ENCODE data around the gene PHEX. TPM values are rescaled to one million over a fixed set of nuclear protein-coding genes. Genes with fewer than 3 reads are reported as not detected.

PHEX gene
- total RNA-seq, 1 experiment from 2014 or later, result 0.89 TPM

GRCh38 chrX:22015139-22015750 is 16.9 kb upstream of the PHEX start:
- no peak overlapping the region for H3K4me3 Mint-ChIP-seq (ENCODE audit: unreplicated experiment)
- no peaks in the 10 kb centered on the region for H3K36me3 Mint-ChIP-seq (ENCODE audit: insufficient read depth, unreplicated experiment)
- no TSS peak for BruUV-seq (replicated peaks)
- H3K27ac Mint-ChIP-seq (ENCODE audit: low read depth, unreplicated experiment), result no peak overlapping the region
- no peaks in the 10 kb centered on the region for H3K4me1 Mint-ChIP-seq (ENCODE audit: insufficient read depth, unreplicated experiment)
- CTCF ChIA-PET, result interaction anchor here (0.5 to 0.6 kb wide), 2 partner anchors 17 to 1492 kb away, joined by 3 read pairs; no protein-coding TSS in a partner anchor
- POLR2A ChIA-PET, result no interaction called here
- H3K9me3 Mint-ChIP-seq (ENCODE audit: unreplicated experiment), result no peaks in the 10 kb centered on the region
- intact Hi-C loops (cut with micrococcal nuclease), result no loop called here
- no peak for TF ChIP-seq CTCF (IDR thresholded peaks at IDR 0.05; ENCODE audit: unreplicated experiment)
- DNase-seq (ENCODE audit: unreplicated experiment), result no peak
- H3K27me3 Mint-ChIP-seq (ENCODE audit: insufficient read depth, unreplicated experiment), result peaks cover 72% of the 10 kb centered on the region

GRCh38 chrX:22021751-22022324 is 10.3 kb upstream of the PHEX start:
- H3K27me3 Mint-ChIP-seq (ENCODE audit: insufficient read depth, unreplicated experiment), result peaks cover 52% of the 10 kb centered on the region
- no TSS peak for BruUV-seq (replicated peaks)
- ChIA-PET CTCF (interaction anchor here (0.9 to 1.0 kb wide), 2 partner anchors 13 to 205 kb away, joined by 3 read pairs; no protein-coding TSS in a partner anchor), POLR2A (no interaction called here)
- H3K27ac Mint-ChIP-seq (ENCODE audit: low read depth, unreplicated experiment), result no peak overlapping the region
- DNase-seq (ENCODE audit: unreplicated experiment), result no peak
- no peaks in the 10 kb centered on the region for H3K36me3 Mint-ChIP-seq (ENCODE audit: insufficient read depth, unreplicated experiment)
- TF ChIP-seq CTCF (IDR thresholded peaks at IDR 0.05; ENCODE audit: unreplicated experiment), result no peak
- no peak overlapping the region for H3K4me3 Mint-ChIP-seq (ENCODE audit: unreplicated experiment)
- H3K9me3 Mint-ChIP-seq (ENCODE audit: unreplicated experiment), result no peaks in the 10 kb centered on the region
- no peaks in the 10 kb centered on the region for H3K4me1 Mint-ChIP-seq (ENCODE audit: insufficient read depth, unreplicated experiment)
- intact Hi-C loops (cut with micrococcal nuclease), result no loop called here

GRCh38 chrX:22024577-22024976 is 7.5 kb upstream of the PHEX start:
- no TSS peak for BruUV-seq (replicated peaks)
- Mint-ChIP-seq H3K4me1 (ENCODE audit: insufficient read depth, unreplicated experiment) (no peaks in the 10 kb centered on the region), H3K4me3 (ENCODE audit: unreplicated experiment) (no peak overlapping the region), H3K27me3 (ENCODE audit: insufficient read depth, unreplicated experiment) (peaks cover 62% of the 10 kb centered on the region), H3K9me3 (ENCODE audit: unreplicated experiment) (no peaks in the 10 kb centered on the region), H3K36me3 (ENCODE audit: insufficient read depth, unreplicated experiment) (no peaks in the 10 kb centered on the region), H3K27ac (ENCODE audit: low read depth, unreplicated experiment) (no peak overlapping the region)
- TF ChIP-seq CTCF (IDR thresholded peaks at IDR 0.05; ENCODE audit: unreplicated experiment), result no peak
- CTCF ChIA-PET, result interaction anchor here (0.6 to 1.4 kb wide), 3 partner anchors 111 to 1115 kb away, joined by 3 to 4 read pairs (median 3); no protein-coding TSS in a partner anchor
- intact Hi-C loops (cut with micrococcal nuclease), result no loop called here
- POLR2A ChIA-PET, result no interaction called here
- DNase-seq (ENCODE audit: unreplicated experiment), result no peak

- BruUV-seq (replicated peaks), result no TSS peak
- no peaks in the 10 kb centered on the region for H3K4me1 Mint-ChIP-seq (ENCODE audit: insufficient read depth, unreplicated experiment)
- no peak for DNase-seq (ENCODE audit: unreplicated experiment)
- H3K9me3 Mint-ChIP-seq (ENCODE audit: unreplicated experiment), result no peaks in the 10 kb centered on the region
- ChIA-PET POLR2A (no interaction called here), CTCF (interaction anchor here (1.4 kb wide), 1 partner anchor 110 kb away, joined by 4 read pairs; no protein-coding TSS in a partner anchor)
- H3K27me3 Mint-ChIP-seq (ENCODE audit: insufficient read depth, unreplicated experiment), result peaks cover 57% of the 10 kb centered on the region
- H3K4me3 Mint-ChIP-seq (ENCODE audit: unreplicated experiment), result no peak overlapping the region
- no peak overlapping the region for H3K27ac Mint-ChIP-seq (ENCODE audit: low read depth, unreplicated experiment)
- intact Hi-C loops (cut with micrococcal nuclease), result no loop called here
- TF ChIP-seq CTCF (IDR thresholded peaks at IDR 0.05; ENCODE audit: unreplicated experiment), result no peak
- H3K36me3 Mint-ChIP-seq (ENCODE audit: insufficient read depth, unreplicated experiment), result no peaks in the 10 kb centered on the region
These were observed 6.4 kb upstream of the PHEX start for GRCh38 chrX:22025751-22026150.
